ENCODE measurements around the gene CCL16. TPM values are rescaled to one million over a fixed set of nuclear protein-coding genes. Genes with fewer than 3 reads are reported as not detected.
"Not testable (repeated sequence)": the region's sequence is repeated elsewhere in the genome, so short reads cannot be mapped to it uniquely, and the experiment has no call there.

The CCL16 gene
- total and polyA plus RNA-seq, 7 donors = 0.10 to 1.1 TPM; not detected in 5

DNA sequence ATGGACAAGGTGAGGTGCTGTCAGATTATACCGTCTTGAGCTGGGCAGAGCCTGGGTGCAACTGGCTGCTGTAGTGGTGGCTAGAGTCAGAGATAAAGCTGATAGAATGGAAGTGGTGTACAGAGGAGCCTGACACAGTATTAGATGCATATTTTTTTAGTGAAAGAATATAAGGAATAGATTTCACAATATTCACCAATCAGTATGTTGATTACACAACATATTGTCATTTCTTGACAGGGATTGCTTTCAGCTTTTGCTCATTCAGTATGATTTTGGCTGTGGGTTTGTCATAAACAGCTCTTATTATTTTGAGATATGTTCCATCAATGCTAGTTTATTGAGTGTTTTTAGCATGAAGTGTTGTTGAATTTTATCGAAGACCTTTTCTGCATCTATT lies 38.1 kb upstream of the CCL16 start:
- no peaks in the 10 kb centered on the region for H3K4me1 ChIP-seq
- 91 to 97% methylated on average over 2 of the region's 2 CpGs for WGBS, 2 donors
- no peak for TF ChIP-seq EP300 (IDR thresholded peaks at IDR 0.05)
- no peak overlapping the region for H3K27ac ChIP-seq
- no peaks in the 10 kb centered on the region for H3K36me3 ChIP-seq
- no peaks in the 10 kb centered on the region for H3K27me3 ChIP-seq
- intact Hi-C loops (cut with DNase I) = no loop called here
- no peak for DNase-seq
- peaks cover 0 to 2% (median 0%) of the 10 kb centered on the region in 4 donors for H3K9me3 ChIP-seq
- no peak overlapping the region for H3K4me3 ChIP-seq

DNA sequence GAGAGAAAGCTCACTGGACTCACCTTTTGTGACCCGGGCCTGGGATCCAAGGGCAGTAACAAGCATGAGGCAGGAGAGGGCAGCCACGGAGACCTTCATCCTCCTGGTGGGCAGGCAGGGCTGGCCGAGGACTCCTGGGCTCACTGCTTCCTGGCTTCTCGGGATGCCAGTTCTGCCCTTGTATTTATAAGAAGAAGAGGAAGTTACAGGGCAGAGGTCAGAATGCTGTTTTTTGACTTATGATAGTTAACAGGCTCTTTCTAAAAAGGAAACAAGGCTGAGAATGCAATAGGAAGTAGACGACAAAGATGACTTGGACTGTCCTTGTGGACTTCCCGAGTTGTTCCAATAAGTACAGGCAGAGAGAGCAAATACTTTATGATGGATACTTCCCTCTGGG lies 36.5 kb upstream of the CCL16 start, which contains the start of gene CCL23:
CCL23 (minus strand) TSS at position 174 of the 400 bp plus-strand sequence; CDS start at position 99, 75 bp downstream.
- H3K27ac ChIP-seq = no peak within 1 kb of the TSS
- H3K9me3 ChIP-seq = no peaks in the 10 kb centered on the region
- no peaks in the 10 kb centered on the region for H3K27me3 ChIP-seq
- 37 to 50% methylated on average over 6 of the region's 6 CpGs for WGBS, 2 donors
- no peak within 1 kb of the TSS for H3K4me3 ChIP-seq
- no peaks in the 10 kb centered on the region for H3K4me1 ChIP-seq
- H3K36me3 ChIP-seq = no peaks in the 10 kb centered on the region
- TF ChIP-seq POLR2A (IDR thresholded peaks at IDR 0.05) (no peak), POLR2AphosphoS5 (IDR thresholded peaks at IDR 0.05) (no peak), EP300 (IDR thresholded peaks at IDR 0.05) (no peak)
- TF ChIP-seq, protein P1, sequence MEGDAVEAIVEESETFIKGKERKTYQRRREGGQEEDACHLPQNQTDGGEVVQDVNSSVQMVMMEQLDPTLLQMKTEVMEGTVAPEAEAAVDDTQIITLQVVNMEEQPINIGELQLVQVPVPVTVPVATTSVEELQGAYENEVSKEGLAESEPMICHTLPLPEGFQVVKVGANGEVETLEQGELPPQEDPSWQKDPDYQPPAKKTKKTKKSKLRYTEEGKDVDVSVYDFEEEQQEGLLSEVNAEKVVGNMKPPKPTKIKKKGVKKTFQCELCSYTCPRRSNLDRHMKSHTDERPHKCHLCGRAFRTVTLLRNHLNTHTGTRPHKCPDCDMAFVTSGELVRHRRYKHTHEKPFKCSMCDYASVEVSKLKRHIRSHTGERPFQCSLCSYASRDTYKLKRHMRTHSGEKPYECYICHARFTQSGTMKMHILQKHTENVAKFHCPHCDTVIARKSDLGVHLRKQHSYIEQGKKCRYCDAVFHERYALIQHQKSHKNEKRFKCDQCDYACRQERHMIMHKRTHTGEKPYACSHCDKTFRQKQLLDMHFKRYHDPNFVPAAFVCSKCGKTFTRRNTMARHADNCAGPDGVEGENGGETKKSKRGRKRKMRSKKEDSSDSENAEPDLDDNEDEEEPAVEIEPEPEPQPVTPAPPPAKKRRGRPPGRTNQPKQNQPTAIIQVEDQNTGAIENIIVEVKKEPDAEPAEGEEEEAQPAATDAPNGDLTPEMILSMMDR (IDR thresholded peaks at IDR 0.05) = no peak
- DNase-seq = no peak
- intact Hi-C loops (cut with DNase I) = no loop called here

- Histone ChIP-seq H3K27me3 (no peaks in the 10 kb centered on the region), H3K27ac (no peak overlapping the region), H3K4me3 (no peak overlapping the region), H3K36me3 (no peaks in the 10 kb centered on the region), H3K4me1 (no peaks in the 10 kb centered on the region), H3K9me3 (peaks cover 0 to 6% (median 4%) of the 10 kb centered on the region in 4 donors)
- WGBS, 2 donors = 94 to 96% methylated on average over 2 of the region's 2 CpGs
- DNase-seq = no peak
- intact Hi-C loops (cut with DNase I) = no loop called here
- TF ChIP-seq, protein P1 (IDR thresholded peaks at IDR 0.05) = no peak
Measured at GRCh38 chr17:36016555-36016954, 35.3 kb upstream of the CCL16 start.

DNA sequence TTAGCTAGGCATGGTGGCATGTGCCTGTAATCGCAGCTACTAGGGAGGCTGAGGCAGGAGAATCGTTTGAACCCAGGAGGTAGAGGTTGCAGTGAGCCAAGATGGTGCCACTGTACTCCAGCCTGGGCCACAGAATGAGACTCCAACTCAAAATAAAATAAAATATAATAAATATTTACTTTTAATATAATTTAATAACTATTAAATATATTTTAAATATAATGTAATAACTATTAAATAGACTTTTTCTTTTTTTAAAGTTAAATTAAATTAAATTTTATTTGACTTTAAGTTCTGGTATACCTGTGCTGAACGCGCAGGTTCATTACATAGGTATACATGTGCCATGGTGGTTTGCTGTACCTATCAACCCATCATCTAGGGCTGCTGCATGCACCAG lies 34.6 kb upstream of the CCL16 start:
- H3K27me3 ChIP-seq; H3K4me1 ChIP-seq; H3K36me3 ChIP-seq; H3K9me3 ChIP-seq; H3K27ac ChIP-seq; DNase-seq; intact Hi-C loops (cut with DNase I); H3K4me3 ChIP-seq: not testable (repeated sequence)
- WGBS, 2 donors = 96 to 97% methylated on average over 4 of the region's 4 CpGs

- TF ChIP-seq POLR2AphosphoS5 (IDR thresholded peaks at IDR 0.05) (no peak), POLR2A (IDR thresholded peaks at IDR 0.05) (no peak), EP300 (IDR thresholded peaks at IDR 0.05) (no peak)
- TF ChIP-seq, protein P1 (IDR thresholded peaks at IDR 0.05) = no peak
Measured at GRCh38 chr17:36014946-36015345, 33.6 kb upstream of the CCL16 start.

GRCh38 chr17:36011201-36011600 lies 29.9 kb upstream of the CCL16 start:
- 80 to 86% methylated on average over 2 of the region's 2 CpGs for WGBS, 2 donors
- intact Hi-C loops (cut with DNase I) = no loop called here
- no peaks in the 10 kb centered on the region for H3K36me3 ChIP-seq

More at GRCh38 chr17:36014946-36015345, 33.6 kb upstream of the CCL16 start:
- Histone ChIP-seq H3K27ac (no peak overlapping the region), H3K9me3 (peaks cover 0 to 6% (median 4%) of the 10 kb centered on the region in 4 donors), H3K27me3 (no peaks in the 10 kb centered on the region), H3K36me3 (no peaks in the 10 kb centered on the region), H3K4me1 (no peaks in the 10 kb centered on the region), H3K4me3 (no peak overlapping the region)
- WGBS, 2 donors = 76 to 86% methylated on average over 5 of the region's 5 CpGs
- DNase-seq = no peak
- intact Hi-C loops (cut with DNase I) = no loop called here

More at GRCh38 chr17:36011201-36011600, 29.9 kb upstream of the CCL16 start:
- TF ChIP-seq EP300 (IDR thresholded peaks at IDR 0.05) (no peak), POLR2AphosphoS5 (IDR thresholded peaks at IDR 0.05) (no peak), POLR2A (IDR thresholded peaks at IDR 0.05) (no peak)
- TF ChIP-seq, protein P1 (IDR thresholded peaks at IDR 0.05) = no peak
- Histone ChIP-seq H3K9me3 (peaks cover 0 to 14% (median 7%) of the 10 kb centered on the region in 4 donors), H3K27me3 (no peaks in the 10 kb centered on the region), H3K4me3 (no peak overlapping the region), H3K4me1 (no peaks in the 10 kb centered on the region), H3K27ac (no peak overlapping the region)
- DNase-seq = no peak

All from sigmoid colon (tissue), 7 donors.